Neural crest cell (in vitro differentiated cells): Measurements from ENCODE around the gene NBDY. TPM values are rescaled to one million over a fixed set of nuclear protein-coding genes. Genes with fewer than 3 reads are reported as not detected.

Experiments used
- DNase-seq: peaks from one replicate; pipeline ENCODE4 v3.0.0; 2021; ENCODE audit warnings: low read depth, mixed read lengths, low spot score
- H3K27ac Mint-ChIP-seq: one replicate; pipeline ENCODE4 v1.8.0; 2021; ENCODE audit warnings: mild to moderate bottlenecking, mixed read lengths; ENCODE audit not compliant: unreplicated experiment
- H3K27me3 Mint-ChIP-seq: 2 replicates; pipeline ENCODE4 v1.8.0; 2021; ENCODE audit warnings: low read depth, mild to moderate bottlenecking, mixed read lengths
- H3K36me3 Mint-ChIP-seq: 2 replicates; pipeline ENCODE4 v1.8.0; 2021; ENCODE audit warnings: low read depth, mild to moderate bottlenecking, mixed read lengths
- H3K4me1 Mint-ChIP-seq: 2 replicates; pipeline ENCODE4 v1.8.0; 2021; ENCODE audit warnings: mixed read lengths
- H3K4me3 Mint-ChIP-seq: one replicate; pipeline ENCODE4 v1.8.0; 2021; ENCODE audit warnings: mild to moderate bottlenecking, mixed read lengths
- H3K9me3 Mint-ChIP-seq: 2 replicates; pipeline ENCODE4 v1.8.0; 2021; ENCODE audit warnings: mixed read lengths
- total RNA-seq: library from RNA; stranded (reverse); gene quantifications from 2 replicates; pipeline ENCODE4 v1.2.1, GENCODE V29; 2021
- TF ChIP-seq, protein P1 (sequence below): fragments of 200-600 bp; sonication (generic); conservative IDR thresholded peaks from 2 replicates; pipeline ENCODE4 v1.5.0; 2021; ENCODE audit warnings: antibody characterized with exemption, mild to moderate bottlenecking

The NBDY gene
- total RNA-seq, 1 donor from 2014 or later, result 56.8 TPM

DNA sequence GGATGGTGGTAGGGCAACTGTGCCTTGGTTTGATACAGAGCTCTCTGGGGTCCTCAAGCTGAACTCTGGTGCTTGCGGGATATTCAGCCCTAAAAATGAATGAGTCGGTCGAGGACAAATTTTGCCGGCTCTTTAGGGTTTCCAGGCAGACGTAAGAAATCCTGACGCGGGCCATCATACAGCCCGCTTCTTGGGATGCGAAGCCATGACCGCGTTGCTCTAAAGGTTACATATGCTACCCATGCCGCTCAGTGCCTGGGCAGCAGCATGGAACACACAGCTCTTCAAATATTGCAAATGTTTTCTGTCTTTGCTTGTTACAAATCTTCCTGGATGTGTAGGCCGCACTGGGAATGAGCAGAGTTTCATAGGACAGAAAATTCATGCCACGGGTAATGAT, 55.6 kb downstream of the NBDY start:
- Mint-ChIP-seq H3K4me3 (no peak overlapping the region), H3K36me3 (peaks cover 28% of the 10 kb centered on the region), H3K27me3 (no peaks in the 10 kb centered on the region), H3K4me1 (peaks cover 17% of the 10 kb centered on the region), H3K9me3 (peaks cover 9% of the 10 kb centered on the region), H3K27ac (no peak overlapping the region)
- DNase-seq, result no peak
- TF ChIP-seq, protein P1, sequence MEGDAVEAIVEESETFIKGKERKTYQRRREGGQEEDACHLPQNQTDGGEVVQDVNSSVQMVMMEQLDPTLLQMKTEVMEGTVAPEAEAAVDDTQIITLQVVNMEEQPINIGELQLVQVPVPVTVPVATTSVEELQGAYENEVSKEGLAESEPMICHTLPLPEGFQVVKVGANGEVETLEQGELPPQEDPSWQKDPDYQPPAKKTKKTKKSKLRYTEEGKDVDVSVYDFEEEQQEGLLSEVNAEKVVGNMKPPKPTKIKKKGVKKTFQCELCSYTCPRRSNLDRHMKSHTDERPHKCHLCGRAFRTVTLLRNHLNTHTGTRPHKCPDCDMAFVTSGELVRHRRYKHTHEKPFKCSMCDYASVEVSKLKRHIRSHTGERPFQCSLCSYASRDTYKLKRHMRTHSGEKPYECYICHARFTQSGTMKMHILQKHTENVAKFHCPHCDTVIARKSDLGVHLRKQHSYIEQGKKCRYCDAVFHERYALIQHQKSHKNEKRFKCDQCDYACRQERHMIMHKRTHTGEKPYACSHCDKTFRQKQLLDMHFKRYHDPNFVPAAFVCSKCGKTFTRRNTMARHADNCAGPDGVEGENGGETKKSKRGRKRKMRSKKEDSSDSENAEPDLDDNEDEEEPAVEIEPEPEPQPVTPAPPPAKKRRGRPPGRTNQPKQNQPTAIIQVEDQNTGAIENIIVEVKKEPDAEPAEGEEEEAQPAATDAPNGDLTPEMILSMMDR, result no peak

DNA sequence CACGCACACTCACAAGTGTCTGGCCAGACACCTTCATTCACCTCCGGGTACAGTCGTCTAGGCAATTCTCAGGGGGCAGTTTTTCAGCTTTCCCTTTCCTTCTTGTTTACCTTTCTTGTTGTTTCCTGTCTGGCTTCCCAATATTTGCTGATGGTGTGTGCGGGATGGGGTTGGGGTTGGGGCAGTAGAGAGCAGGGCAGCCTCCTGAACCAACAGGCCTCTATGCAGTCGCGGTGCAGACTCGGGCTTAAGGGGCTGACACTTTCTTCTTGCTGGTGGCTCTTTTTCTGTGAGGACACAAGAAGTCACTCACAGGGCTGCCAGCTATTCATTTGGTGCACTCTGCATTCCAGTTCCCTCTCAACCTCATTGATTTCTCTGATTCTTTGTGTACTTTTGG, 56.4 kb downstream of the NBDY start:
- Mint-ChIP-seq H3K36me3 (peaks cover 28% of the 10 kb centered on the region), H3K27ac (no peak overlapping the region)

DNA sequence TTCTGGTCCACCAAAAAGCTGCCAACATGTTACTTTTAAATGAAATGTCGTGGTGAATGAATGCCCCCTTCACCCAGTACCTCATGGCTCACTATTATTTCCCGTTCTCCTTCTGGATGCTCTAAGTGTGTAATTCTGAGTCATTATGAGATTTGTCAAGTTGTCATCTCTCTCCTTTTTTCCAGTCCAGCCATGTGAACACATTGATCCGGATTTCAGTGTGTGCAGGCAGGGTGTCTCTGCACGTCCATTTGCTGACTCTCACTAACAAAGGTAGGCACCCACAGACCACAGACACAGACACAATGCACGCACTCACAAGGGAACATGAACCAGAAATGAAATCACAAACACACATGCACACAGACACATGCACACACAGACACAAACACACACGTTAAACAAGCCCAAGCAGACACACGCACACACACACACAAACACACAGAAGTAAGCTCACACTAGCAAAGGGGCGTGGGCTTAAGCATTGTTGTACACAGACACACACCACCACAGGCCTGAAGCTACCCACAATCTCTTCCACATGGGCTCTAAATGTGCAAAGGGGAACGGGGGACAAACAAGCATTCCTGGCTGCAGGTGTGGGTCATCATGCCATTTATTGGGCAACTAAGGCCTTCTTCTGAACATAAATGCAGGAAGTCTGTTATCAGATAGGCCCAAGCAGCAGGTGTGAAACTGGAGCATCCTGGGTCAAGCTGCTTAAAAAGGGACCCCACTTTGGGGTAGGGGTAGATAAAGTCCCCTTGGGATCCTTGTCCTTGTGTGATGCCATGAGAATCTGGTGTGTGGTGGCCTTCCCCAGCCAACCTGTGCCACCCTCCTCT, 58.1 kb downstream of the NBDY start:
- TF ChIP-seq, protein P1, result no peak
- no peak for DNase-seq
- no peaks in the 10 kb centered on the region for H3K27me3 Mint-ChIP-seq
- H3K36me3 Mint-ChIP-seq, result peaks cover 39% of the 10 kb centered on the region
- H3K27ac Mint-ChIP-seq, result no peak overlapping the region
- peaks cover 9% of the 10 kb centered on the region for H3K9me3 Mint-ChIP-seq
- H3K4me1 Mint-ChIP-seq, result peaks cover 17% of the 10 kb centered on the region
- H3K4me3 Mint-ChIP-seq, result no peak overlapping the region

More for the DNA sequence above, 56.4 kb downstream of the NBDY start:
- Mint-ChIP-seq H3K9me3 (peaks cover 9% of the 10 kb centered on the region), H3K27me3 (no peaks in the 10 kb centered on the region), H3K4me1 (peaks cover 17% of the 10 kb centered on the region), H3K4me3 (no peak overlapping the region)
- no peak for DNase-seq
- TF ChIP-seq, protein P1, result no peak

DNA sequence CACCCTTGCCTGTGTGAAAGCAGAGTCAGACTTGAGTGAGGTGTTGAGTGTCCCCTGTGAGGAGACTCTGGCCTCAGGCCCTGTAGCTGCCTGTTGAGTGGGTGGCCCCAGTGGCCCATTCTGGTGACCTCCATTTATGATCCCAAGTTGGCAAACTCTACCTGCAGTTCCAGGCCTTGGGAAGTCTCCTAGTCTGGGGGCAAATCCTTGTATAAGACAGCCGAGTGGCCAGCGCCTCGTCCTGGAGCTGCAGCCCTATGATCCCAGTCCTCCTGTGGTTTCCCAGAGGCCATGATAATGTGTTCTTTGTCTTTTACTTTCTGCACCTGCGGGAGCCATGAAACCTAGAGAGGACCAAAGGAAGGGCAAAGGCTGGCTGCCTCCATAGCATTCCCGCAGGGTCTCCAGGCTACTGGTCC, 58.7 kb downstream of the NBDY start:
- no peaks in the 10 kb centered on the region for H3K27me3 Mint-ChIP-seq
- H3K4me1 Mint-ChIP-seq, result peaks cover 17% of the 10 kb centered on the region
- no peak overlapping the region for H3K4me3 Mint-ChIP-seq
- no peak overlapping the region for H3K27ac Mint-ChIP-seq
- H3K36me3 Mint-ChIP-seq, result peaks cover 38% of the 10 kb centered on the region
- peaks cover 8% of the 10 kb centered on the region for H3K9me3 Mint-ChIP-seq
- TF ChIP-seq, protein P1, result no peak
- no peak for DNase-seq

DNA sequence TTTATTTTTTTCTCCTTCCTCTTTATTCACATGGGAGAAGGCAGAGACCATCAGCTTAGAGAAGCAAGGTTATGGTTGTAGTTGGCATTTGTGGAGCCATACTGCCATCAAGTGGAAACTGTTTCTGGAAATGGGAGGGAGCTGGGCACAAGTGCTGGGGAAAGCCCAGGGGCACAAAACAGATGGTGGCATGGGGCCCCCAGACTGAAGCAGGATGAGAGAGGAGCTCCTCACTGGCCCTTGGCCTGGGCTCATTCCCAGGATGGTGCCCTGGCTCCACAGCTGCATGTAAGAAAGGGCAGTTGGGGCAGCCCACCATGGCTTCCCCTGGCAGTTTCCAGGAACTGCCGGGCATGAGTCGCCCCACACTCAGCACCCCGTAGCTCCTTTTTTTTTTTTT, 59.2 kb downstream of the NBDY start:
- peaks cover 36% of the 10 kb centered on the region for H3K36me3 Mint-ChIP-seq
- peaks cover 17% of the 10 kb centered on the region for H3K4me1 Mint-ChIP-seq
- H3K4me3 Mint-ChIP-seq, result no peak overlapping the region
- no peak for DNase-seq
- H3K27me3 Mint-ChIP-seq, result no peaks in the 10 kb centered on the region
- H3K27ac Mint-ChIP-seq, result no peak overlapping the region
- TF ChIP-seq, protein P1, result no peak
- H3K9me3 Mint-ChIP-seq, result peaks cover 6% of the 10 kb centered on the region
